LNCaP clone FGC (cell line): ENCODE data around the gene XPO4.

Source experiments
- DNase-seq: peaks from one replicate; pipeline ENCODE4 v3.0.0-alpha.2; 2011; ENCODE audit warnings: low read depth
- H3K4me3 ChIP-seq: 2 replicates; pipeline ENCODE4 v1.5.1; 2011; ENCODE audit warnings: mild to moderate bottlenecking, low read depth, low read length, control low read depth
- CTCF ChIP-seq: IDR thresholded peaks from 2 replicates; pipeline ENCODE4 v1.5.1; 2012; ENCODE audit warnings: mild to moderate bottlenecking; ENCODE audit not compliant: control insufficient read depth, insufficient read depth; ENCODE audit errors: extremely low read depth

The XPO4 gene

GRCh38 chr13:20775961-20776360 lies 126.6 kb downstream of the XPO4 start:
- no peak overlapping the region for H3K4me3 ChIP-seq
- no peak for TF ChIP-seq CTCF
- no peak for DNase-seq

GRCh38 chr13:20774746-20775145 lies 127.8 kb downstream of the XPO4 start:
- H3K4me3 ChIP-seq, result no peak overlapping the region
- TF ChIP-seq CTCF, result no peak
- DNase-seq, result no peak

- no peak for TF ChIP-seq CTCF
- peak within 1 kb of the TSS; percentile 54 for H3K4me3 ChIP-seq
- DNase-seq, result peak; percentile 38
These were observed 129.1 kb downstream of the XPO4 start, which contains the start of gene EEF1AKMT1 for GRCh38 chr13:20773194-20774080. EEF1AKMT1 (minus strand) TSS chr13:20773961; CDS start chr13:20757598, 16,363 bp downstream.

- DNase-seq, result no peak
- TF ChIP-seq CTCF, result no peak
- peak overlapping the region; percentile 54 for H3K4me3 ChIP-seq
These were observed 130.0 kb downstream of the XPO4 start for GRCh38 chr13:20772401-20773131.

- no peak for TF ChIP-seq CTCF
These were observed 132.7 kb downstream of the XPO4 start for GRCh38 chr13:20769834-20770233.

GRCh38 chr13:20769091-20769490 lies 133.5 kb downstream of the XPO4 start:
- H3K4me3 ChIP-seq, result peak overlapping the region; percentile 26
- no peak for TF ChIP-seq CTCF
- peak; percentile 68 for DNase-seq

More at GRCh38 chr13:20769834-20770233, 132.7 kb downstream of the XPO4 start:
- no peak overlapping the region for H3K4me3 ChIP-seq
- DNase-seq, result no peak
